ENCODE measurements around the gene HDAC10.

DNA sequence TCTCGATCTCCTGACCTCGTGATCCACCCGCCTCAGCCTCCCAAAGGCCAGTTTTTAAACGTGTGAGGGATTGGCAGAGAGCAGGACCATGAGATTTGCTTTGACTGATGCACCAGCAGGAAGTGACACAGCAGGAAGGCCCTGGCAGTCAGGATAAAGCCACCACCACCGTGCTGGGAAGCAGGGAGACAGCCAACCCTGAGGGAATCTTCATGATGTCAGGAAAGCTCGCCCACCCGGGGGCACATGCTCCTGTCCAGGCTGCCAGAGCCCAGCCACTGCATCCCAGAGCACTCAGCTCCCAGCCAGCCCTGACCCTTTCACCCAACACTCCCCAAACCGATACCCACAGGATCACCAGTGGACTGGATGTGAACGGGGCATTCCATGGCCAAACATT, 12.3 kb downstream of the HDAC10 start:
- TF ChIP-seq EP300 (IDR thresholded peaks at IDR 0.05) (no peak), CTCF (IDR thresholded peaks at IDR 0.05) (no peak)

Measured in tibial nerve (tissue), 4 donors.